GM21528 (cell line): ENCODE measurements around the gene DEPP1.
"Not testable (repeated sequence)": the region's sequence is repeated elsewhere in the genome, so short reads cannot be mapped to it uniquely, and the experiment has no call there.

Experiments
- ATAC-seq: cut with Tn5 transposase; IDR thresholded peaks from one replicate; pipeline ENCODE4 v1.9.1; 2021; ENCODE audit warnings: mild to moderate bottlenecking, moderate library complexity; ENCODE audit not compliant: unreplicated experiment, low FRiP score

Gene DEPP1, protein sequence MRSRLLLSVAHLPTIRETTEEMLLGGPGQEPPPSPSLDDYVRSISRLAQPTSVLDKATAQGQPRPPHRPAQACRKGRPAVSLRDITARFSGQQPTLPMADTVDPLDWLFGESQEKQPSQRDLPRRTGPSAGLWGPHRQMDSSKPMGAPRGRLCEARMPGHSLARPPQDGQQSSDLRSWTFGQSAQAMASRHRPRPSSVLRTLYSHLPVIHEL

DNA sequence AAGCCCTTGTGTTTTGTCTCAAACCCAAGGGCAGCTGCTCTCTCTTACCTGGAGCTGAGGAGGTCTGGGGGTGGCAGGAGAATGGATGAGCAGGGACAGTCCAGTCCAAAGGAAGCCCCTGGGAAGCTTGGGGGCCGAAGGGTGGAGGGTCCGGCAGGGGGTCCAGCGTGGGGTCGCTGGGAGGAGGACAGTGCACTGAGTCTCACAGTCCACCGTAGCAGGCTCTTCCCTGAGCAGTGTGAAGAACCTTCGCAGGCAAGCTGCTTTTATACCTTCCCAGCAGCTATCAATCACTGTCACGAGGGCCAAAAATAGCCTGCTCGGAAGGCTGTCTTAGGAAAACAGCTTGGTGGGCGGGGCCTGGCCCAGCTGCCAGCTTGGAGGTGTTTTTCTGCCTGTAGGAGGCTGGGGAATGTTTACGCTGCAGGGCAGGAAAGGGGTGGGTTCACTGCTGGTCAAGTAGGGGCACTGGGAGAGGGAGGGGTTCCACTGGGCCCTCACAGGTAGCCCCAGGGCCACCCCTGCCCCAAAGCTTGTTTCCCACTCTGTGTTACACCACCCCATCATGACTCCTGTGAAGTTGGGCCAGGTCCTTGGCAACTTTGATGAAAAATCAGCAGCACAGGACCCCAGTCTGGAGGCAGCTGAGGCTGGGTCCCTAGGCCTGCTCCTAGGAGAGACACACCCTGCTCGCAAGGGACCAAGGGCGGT, at the start of gene DEPP1:
Gene DEPP1 (minus strand): TSS at position 240 of the 711 bp plus-strand sequence. CDS start 779 bp downstream, outside the sequence.
- no peak for ATAC-seq

- no peak for ATAC-seq
Observed at GRCh38 chr10:45023426-45023825, 44.8 kb upstream of the DEPP1 start.

GRCh38 chr10:45015590-45015989, 37.0 kb upstream of the DEPP1 start:
- no peak for ATAC-seq

- not testable (repeated sequence) for ATAC-seq
Observed at GRCh38 chr10:45014557-45014956, 35.9 kb upstream of the DEPP1 start.

- no peak for ATAC-seq
Observed at GRCh38 chr10:45008524-45009161, 30.0 kb upstream of the DEPP1 start.

GRCh38 chr10:45006276-45007030, 27.8 kb upstream of the DEPP1 start:
- ATAC-seq: no peak

- no peak for ATAC-seq
Observed at GRCh38 chr10:45005284-45005683, 26.7 kb upstream of the DEPP1 start.

GRCh38 chr10:45004661-45005060, 26.1 kb upstream of the DEPP1 start:
- no peak for ATAC-seq

DNA sequence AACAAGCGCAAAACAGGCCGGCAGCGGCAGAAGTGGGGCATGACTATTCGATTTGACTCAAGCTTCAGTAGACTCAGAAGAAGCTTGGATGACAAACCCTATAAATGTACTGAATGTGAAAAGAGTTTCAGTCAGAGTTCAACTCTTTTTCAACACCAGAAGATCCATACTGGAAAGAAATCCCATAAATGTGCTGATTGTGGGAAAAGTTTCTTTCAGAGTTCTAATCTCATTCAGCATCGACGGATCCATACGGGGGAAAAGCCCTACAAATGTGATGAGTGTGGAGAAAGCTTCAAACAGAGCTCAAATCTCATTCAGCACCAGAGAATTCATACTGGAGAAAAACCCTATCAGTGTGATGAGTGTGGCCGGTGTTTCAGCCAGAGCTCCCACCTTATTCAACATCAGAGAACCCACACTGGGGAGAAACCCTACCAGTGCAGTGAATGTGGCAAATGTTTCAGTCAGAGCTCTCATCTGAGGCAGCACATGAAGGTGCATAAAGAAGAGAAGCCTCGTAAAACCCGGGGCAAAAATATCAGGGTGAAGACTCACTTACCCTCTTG, 24.9 kb upstream of the DEPP1 start:
- ATAC-seq: no peak

DNA sequence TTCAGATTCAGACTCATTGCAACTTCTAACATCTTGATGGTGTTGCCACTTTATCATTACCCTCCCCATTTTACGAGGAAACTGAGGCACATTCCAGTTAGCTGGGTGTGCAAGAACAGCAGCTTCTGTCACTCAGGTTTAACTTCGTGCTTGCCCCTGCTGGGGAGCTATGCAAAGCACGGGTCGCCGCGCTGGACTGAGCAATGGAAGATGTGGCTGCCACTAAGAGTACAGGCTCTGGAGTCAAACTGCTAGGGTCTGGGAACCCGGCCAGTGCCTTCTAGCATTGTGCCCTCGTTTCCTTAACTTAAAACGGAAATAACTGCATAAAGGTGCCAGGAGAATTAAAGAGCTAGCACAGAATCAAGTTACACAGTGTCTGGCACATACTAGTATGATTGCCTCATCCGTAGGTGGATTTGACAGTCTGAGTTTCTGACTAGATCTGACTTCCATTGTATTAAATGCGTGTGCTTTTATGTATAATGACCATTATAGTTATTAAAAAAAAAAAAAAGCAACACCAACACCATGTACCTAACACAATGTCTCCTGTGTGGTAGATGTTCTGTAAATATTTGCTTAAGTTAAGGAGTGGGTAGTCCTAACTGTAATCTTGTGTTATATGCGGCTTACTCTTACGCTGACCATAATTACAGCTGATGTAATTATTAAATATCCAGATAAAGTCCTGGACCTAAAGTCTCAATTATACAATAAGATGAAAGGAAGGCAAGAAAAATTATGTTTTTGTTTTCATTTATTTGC, 23.0 kb upstream of the DEPP1 start:
- ATAC-seq: peak; percentile 87

DNA sequence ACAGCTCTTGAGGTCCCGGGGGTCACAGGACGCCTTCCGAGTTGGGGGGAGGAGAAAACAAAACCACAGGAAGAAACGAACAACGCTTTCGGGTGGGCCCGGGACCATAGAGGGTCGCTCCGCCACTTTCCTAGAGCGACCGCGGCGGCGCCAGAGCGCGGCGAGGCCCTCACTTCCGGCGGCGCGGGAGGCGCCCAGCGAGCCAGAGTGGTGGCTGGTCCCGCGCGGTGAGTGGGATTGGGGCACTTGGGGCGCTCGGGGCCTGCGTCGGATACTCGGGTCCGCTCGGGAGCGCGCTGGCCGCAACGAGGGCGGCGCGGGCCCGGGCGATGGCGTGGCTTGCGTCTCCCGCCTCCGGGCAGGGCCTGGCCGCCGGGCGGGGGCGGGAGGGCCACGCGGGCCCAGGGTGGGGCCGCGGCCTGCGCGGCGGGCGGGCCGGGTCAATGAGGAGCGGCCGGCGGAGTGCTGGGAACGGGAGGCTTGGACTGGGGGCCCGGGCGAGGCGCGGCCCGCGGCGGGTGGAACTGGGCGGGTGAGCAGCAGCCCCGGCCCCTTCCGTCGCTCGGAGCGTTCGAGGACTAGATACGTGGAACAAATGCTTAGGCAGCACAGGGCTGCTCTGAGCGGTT, 22.3 kb upstream of the DEPP1 start, which contains the start of gene ZNF22:
Gene ZNF22 (plus strand): TSS at position 172 of the 629 bp plus-strand sequence. CDS start 2,446 bp downstream, outside the sequence.
- peak; percentile 82 for ATAC-seq

DNA sequence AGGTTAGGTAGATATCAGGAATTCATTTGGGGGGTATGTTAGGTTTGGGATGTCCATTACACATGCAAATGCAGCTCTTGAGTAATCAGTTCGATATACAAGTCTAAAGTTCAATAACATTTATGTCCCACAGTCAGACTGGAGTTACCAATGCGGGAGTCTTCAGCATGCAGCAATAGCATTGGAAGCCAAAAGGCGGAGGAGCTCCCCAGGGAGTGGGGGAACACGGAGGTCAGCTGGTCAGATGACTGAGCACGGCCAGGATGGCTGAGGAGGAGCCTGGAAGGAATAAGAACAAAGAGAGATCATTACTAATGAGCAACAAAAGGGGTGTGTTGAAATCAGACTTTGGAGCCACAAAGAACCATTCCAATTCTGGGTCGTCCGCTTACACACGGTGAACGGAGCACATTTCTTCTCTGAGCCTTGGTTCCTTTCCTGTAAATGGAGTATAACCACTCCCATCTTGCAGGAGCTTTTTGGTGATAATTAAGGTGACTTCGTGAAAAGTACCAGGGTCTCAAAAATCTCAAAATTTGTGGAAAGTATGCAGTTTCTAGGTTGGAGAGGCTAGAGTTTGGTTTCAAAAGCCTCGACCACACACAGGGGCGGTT, 21.6 kb upstream of the DEPP1 start:
- ATAC-seq: no peak

DNA sequence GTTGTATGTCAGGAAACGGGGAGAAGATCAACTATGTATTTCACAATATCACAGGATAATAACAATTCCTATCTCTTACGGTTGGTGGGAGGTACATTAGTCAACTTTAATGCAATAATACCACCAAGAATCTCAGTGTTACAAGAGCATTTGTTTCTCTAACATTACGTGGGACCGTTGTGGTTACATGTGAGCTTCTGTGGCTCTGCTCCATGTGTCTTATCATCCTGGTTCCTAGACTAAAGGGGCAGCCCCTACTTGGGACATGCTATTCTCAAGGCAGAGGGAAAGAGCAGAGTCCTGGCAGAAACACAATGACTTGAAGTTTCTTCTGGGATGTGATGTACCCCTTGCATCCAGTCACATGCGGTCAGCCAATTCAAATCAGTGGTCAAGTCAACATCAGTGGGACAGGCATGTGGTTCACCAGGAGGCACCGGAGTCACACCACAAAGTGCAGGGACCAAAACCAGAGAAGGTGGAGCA, 19.6 kb upstream of the DEPP1 start:
- no peak for ATAC-seq

DNA sequence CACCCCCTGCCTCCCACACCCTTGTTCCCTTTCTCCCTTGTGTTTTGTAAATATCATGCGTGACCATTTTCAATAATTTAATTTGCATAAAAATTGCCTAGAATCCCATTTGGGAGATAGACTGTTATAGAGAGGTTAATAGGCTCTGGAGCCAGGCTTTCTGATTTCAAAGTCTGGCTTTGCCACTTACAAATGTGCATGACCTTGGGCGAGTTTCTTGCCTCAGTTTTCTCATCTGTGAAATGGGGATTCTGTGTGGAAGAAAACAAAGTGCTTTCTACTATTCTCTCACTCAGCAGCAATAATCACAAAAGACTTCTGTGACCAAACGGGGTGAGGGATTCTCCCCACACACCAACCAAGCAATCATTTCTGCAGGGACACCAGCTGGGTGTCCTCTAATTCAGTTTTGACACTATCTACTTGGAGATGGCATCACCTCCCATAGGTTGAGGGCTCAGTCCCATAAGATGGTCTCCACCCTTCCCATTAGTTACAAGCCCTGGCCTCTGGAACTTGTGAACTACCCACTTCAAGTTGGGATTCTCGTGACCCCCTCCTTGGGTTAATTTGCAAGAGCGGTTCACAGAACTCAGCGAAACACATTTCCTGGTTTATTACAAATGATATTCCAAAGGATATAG, 18.6 kb upstream of the DEPP1 start:
- no peak for ATAC-seq

DNA sequence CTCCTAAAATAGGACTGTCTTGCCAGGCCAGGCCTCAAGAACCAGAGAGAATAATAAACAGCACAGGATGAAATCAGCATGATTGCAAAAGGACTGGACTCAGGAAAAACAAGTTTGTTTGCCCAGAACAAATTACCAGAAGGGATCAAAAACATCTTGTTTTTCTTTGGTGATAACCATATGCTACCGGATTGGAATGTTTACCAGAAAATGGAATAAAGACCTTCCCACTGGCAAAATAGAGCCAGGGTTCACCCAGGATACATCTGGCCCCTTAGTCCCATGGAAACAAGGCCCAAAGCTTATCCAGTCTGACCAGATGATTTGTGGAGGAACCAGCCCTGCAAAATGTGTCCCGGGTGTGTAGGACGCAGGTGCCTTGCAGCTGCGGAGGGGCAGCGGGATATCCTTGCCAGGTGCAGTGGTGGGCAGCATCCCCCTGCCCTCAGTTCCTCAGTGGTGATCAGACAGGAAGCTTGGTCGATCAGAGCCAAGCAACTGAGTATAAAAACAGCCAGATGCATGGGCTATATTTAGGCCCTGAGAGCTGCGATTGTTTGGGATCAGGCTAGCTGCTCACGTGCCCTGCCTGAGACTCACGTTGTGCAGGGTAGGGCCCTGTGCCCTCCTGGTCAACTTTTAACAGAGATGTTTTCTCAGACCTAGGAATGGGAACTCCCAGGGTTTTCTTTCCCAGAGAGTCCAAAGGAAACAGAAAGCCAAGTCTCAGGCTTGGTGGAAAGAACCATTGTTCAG, 17.5 kb upstream of the DEPP1 start:
- ATAC-seq: no peak

DNA sequence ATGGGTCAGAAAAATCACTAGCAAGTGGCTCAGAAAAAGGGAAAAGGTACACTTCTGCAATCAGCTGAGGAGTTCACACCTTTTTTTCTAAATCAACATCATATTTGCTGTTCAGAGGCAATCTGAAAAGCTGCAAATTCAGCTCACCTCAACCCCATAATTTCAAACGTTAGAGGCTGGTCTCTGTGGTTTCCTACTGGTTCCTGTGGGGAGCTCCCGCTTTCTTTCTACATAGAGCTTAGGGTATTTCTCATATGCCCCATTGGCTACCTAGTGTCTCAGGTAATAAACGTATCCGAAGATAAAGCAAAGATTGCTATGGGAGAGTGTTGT, 16.9 kb upstream of the DEPP1 start:
- no peak for ATAC-seq

DNA sequence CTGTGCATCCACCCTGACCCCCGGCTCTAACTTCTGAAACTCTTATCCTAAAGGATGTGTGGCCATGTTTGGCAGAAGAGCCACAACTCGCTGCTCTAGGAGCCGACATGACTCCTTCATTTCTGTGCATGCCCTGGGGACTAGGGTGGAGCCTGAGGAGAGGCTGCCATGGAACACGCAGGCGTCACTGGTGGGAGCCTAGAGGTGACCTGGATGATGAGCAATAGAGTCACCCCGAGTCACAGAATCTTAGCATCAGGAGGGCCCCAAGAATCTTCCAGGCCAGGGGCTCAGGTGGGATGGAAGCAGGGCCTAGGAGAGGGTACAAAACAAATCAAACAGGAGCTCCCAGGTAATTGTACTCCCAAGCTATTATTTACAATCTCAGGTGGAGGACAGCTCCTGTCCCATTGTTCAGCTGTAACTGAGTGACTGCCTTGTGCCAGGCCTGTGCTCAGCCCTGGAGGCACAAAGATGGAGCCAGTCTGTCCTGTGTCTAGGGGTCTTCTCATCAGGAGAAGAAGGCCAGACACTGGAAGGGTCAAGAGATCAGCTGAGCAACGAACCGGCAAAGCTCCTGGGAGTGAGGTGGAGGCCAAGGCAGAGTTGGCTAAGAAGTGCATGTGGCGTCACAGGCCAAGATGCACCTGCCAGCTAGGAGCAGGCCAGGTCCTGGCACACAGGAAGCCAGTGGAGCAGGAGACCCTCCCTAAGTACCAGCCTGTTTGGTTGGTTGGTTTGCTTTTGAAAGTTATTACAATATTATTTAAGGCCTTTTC, 16.3 kb upstream of the DEPP1 start:
- no peak for ATAC-seq
